NCI-H146 treated with DMSO at 0.1 percent for 48 hours (cell line): ENCODE measurements around the gene RARA.
"Not testable (repeated sequence)": the region's sequence is repeated elsewhere in the genome, so short reads cannot be mapped to it uniquely, and the experiment has no call there.

Source experiments
- DNase-seq: peaks from one replicate; lab custom pipeline; 2025; ENCODE audit not compliant: unreplicated experiment; lab: John Stamatoyannopoulos, UW

RARA gene

DNA sequence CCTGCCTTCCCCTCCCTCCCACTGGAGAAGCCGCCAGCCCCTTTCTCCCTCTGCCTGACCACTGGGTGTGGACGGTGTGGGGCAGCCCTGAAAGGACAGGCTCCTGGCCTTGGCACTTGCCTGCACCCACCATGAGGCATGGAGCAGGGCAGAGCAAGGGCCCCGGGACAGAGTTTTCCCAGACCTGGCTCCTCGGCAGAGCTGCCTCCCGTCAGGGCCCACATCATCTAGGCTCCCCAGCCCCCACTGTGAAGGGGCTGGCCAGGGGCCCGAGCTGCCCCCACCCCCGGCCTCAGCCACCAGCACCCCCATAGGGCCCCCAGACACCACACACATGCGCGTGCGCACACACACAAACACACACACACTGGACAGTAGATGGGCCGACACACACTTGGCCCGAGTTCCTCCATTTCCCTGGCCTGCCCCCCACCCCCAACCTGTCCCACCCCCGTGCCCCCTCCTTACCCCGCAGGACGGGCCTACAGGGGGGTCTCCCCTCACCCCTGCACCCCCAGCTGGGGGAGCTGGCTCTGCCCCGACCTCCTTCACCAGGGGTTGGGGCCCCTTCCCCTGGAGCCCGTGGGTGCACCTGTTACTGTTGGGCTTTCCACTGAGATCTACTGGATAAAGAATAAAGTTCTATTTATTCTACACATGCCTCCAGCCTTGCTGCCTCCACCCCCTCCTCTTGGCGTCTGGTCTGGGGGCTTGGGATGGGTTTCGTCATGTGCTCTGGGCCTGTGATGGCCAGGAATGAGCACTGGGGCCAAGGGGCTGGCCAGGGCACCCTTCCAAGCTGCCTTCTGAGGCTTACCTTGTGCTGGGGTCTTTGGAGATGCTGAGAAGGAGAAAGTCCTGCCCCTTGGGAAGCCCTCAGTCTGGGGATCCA is 48.3 kb downstream of the RARA start:
- no peak for DNase-seq

- peak; percentile 48 for DNase-seq
These were observed 49.5 kb downstream of the RARA start for GRCh38 chr17:40358323-40359038.

GRCh38 chr17:40360091-40360490 is 51.1 kb downstream of the RARA start:
- DNase-seq = no peak

DNA sequence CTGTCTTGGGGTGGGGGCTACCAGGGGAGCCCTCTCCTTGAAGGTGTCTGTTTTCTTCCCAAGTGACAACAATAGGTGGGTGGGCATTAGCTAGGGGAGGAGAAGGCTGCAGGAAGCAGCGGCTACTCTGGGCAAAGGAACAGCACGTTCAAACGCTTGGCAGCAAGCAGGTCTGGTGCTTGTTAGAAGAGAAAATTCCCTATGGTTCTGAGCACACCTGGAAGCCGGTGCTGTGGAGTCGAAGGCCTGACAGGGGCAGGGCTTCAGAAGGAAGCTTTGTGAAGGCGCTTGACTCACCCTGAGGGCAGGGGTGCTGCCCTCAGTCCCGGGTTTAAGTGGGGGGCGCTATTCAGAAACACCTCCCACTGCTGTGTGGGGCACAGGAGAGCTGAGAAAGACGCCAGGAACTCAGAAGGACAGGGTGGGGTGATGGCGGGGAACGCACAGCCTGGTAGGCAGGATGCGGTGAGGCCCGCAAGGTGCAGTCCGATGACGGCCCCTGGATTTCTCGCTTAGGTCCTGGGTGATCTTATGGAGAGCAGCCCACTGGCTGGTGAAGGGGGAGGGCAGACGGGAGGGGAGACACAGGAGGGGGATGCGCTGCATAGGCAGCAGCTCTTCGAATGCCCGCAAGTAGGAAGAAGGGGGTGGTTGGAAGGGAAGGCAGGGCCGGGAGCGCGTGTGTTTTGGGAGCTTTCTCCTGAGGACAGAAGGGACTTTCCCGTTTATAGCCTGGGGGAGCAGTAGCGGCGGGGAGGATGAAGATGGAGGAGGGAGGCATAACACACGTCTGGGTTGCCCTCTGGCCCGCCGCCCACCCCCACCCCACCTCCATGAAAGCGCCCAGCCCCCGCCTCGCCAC is 52.3 kb downstream of the RARA start:
- DNase-seq = no peak

GRCh38 chr17:40361925-40362695 is 53.1 kb downstream of the RARA start:
- DNase-seq = no peak

- DNase-seq = peak; percentile 34
These were observed 53.7 kb downstream of the RARA start for GRCh38 chr17:40362696-40363110.

DNA sequence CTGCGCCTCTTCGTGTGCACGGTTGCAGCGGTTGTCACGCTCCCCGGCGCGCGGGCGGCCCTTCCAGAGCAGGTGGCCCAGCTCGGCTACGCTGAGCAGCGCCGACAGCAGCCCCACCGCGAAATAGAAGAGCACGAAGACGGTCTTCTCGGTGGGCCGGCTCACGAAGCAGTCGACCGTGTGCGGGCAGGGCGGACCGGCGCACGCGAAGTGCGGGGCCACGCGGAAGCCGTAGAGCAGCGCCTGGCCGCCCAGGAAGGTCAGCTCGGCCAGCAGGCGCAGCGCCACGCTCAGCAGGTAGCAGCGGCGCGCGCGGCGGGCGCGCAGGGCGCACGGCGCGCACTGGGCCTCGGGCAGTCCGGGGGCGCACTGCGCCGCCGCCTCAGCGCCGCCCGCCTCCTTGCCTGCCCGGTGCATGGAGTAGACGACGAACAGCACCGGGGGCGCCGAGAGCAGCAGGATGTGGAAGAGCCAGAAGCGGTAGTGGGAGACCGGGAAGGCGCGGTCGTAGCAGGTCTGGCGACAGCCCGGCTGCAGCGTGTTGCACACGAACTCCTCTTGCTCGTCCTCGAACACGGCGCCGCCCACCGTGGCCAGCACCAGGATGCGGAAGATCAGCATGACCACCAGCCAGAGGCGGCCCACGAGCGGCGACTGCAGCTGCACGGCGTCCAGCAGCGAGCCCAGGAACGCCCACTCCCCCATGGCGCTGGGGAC is 54.3 kb downstream of the RARA start:
- DNase-seq = peak; percentile 12

DNA sequence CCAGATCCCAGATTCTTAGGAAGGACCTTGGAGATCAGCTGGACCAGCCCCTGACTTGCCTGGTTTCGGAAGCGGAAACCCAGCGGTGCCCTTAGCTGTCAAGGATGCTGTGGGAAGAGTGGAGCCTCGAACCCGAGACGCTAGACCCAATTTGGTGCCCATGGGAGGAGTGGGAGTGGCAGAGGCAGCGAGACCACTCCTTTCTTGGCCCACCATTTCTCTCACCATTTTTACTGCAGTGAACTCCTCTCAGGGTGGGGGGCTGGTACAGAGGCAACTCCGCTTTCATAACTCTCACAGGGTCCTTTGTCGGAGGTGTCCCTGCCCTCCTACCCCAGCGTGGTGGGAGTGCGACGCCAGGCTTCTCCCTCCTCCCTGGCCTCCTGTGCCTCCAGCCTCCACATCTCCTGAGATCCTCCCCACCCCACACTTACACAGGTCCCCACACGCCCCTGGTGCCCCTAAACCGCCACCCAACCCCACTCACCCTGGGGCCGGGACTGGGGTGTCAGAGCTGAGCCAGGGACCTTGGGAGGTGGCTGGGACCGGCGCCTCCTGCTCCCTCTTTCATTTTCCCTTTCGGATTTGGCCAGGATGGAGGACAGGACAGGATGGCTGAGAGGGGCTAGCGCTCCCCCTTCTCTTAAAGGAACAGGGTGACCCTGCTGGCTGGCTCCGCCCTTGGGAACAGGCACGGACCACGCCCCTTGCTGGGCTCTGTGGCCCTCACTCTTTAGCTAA is 55.3 kb downstream of the RARA start, which contains the start of gene GJD3:
Gene GJD3, minus strand, starts transcription at position 617 of the 741 bp plus-strand sequence. CDS start 922 bp downstream, outside the sequence.
- no peak for DNase-seq

- DNase-seq = no peak
These were observed 55.9 kb downstream of the RARA start for GRCh38 chr17:40364906-40365305.

DNA sequence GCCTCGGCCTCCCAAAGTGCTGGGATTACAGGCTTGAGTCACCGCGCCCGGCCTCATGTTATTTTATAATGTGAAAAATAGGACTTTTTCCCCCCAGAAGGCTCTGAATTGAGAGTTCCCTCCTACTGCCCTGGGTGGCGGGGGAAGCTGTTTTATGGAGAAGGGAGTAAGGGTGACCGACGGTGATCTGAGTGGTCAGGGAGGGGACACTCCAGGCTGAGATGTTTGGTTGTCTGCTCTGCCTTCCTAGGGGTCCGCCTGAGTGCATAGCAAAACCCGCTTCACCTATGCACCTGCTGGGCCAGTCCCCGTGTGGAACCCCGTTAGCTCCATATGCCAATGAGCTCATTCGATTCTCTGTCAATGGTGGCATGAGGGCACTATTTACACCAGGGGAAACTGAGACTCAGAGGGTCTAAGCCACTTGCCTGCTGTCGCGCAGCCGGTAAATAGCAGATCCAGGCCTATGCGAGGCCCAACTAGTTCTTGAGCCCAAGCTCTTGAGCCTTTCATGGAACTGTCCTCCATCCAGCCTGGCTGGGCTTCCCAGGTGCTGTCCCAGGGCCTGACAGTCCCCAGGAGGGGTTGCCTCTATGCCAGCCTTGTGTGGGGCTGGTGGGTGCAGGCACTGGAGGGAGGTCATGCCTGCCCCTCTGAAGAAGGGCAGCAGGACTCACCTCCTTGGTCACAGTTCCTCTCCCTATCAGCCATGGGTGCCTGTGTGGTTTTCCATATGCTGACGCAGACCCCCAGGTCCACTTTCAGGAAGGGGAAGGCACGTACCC is 57.3 kb downstream of the RARA start:
- DNase-seq = no peak

GRCh38 chr17:40366861-40367518 is 58.0 kb downstream of the RARA start:
- no peak for DNase-seq

DNA sequence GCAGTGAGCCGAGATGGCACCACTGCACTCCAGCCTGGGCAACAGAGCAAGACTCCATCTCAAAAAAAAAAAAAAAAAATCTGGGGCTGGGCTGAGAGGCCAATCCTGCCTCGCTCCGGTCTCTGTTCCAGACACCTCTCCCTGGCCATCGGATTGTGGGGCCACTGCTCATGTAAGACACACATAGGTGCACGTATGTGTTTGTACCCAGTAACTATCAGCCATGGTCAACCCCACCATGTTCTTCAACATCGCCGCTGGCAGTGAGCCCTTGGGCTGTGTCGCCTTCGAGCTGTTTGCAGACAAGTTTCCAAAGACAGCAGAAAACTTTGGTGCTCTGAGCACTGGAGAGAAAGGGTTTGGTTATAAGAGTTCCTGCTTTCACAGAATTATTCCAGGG is 58.7 kb downstream of the RARA start:
- not testable (repeated sequence) for DNase-seq

DNA sequence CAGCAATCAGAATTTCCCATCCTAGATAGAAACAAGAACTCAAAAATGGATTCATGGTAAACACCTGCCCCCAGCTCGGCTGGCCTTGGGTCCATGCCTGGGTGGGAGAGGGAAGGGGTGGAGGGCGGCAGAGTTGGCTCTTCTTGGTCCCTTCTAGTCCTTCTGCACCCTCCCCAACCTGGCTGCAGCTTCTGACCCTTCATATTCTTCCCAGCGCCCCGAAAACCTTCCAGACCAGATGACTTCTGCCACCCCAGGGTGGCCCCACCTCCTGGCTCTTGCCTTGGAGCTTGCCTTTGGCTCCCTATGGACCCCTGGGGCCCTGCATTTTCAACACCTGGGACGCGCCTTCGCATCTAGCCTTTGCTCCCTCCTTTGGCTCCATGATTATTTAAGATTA is 60.9 kb downstream of the RARA start:
- DNase-seq = no peak

GRCh38 chr17:40371261-40371929 is 62.4 kb downstream of the RARA start:
- no peak for DNase-seq

DNA sequence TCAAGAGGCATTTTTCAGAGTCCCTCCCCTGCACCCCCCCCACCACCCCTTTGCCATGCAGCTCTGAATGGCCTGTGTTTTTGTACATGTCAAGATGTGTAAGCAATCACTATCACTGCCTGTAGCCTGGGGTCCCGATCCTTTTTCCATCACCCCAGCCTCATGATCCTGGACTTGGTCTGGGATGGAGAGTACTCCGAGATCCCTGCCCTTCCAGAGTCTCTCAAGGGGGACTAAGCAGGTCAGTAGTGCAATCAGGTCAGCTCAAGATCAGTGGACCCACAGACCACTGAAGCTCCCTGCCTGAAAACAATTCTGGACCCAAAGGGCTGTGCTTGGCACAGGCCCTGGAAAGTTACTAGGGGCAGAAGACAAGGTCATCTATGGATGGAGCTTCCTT is 63.1 kb downstream of the RARA start:
- DNase-seq = no peak

GRCh38 chr17:40372644-40373043 is 63.7 kb downstream of the RARA start:
- DNase-seq = not testable (repeated sequence)

DNA sequence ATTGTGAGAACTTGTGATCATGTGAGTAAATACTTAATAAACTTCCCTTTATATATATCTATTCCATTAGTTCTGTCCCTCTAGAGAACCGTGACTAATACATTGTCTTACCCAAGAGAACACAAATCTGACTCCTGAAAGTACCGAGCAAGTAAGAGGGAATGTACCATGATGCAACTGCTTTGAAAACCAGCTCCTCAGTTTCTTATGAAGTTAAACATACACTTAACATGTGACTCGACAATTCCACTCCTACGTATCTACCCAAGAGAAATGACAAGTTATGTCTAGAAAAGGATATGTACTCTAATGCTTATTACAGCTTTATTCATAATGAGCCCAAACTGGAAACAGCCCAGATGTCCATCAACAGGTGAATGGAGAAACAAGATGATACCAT is 64.3 kb downstream of the RARA start:
- DNase-seq = no peak
